Left ventricle myocardium inferior (tissue), 1 donor: Measurements from ENCODE around the gene HDAC4. TPM values are rescaled to one million over a fixed set of nuclear protein-coding genes. Genes with fewer than 3 reads are reported as not detected.

Experiments
- DNase-seq: peaks from one replicate; pipeline ENCODE4 v3.0.0-alpha.2; 2020
- H3K27ac ChIP-seq: fragments of 200-600 bp; replicated peaks from 2 replicates; pipeline ENCODE4 v1.8.0; 2021
- H3K27me3 ChIP-seq: fragments of 200-600 bp; 2 replicates; pipeline ENCODE4 v1.8.0; 2021; ENCODE audit warnings: low read depth
- H3K36me3 ChIP-seq: fragments of 200-600 bp; 2 replicates; pipeline ENCODE4 v1.8.0; 2021
- H3K4me1 ChIP-seq: fragments of 200-600 bp; 2 replicates; pipeline ENCODE4 v1.8.0; 2021
- H3K4me3 ChIP-seq: fragments of 200-600 bp; 2 replicates; pipeline ENCODE4 v1.8.0; 2021; ENCODE audit warnings: mild to moderate bottlenecking, moderate library complexity
- H3K9me3 ChIP-seq: fragments of 200-600 bp; replicated peaks from 2 replicates; pipeline ENCODE4 v1.8.0; 2021
- intact Hi-C: fragments of 100-400 bp; cut with micrococcal nuclease; formaldehyde crosslinking; loops from one replicate; pipeline ENCODE4 v1.11.0; 2022
- total RNA-seq: library from RNA; stranded (reverse); fragmentation: NEBNext Ultra II Directional; extraction: Animal tissue kit (Norgen Biotek cat#: 25700); gene quantifications from one replicate; pipeline ENCODE4 v1.2.1, GENCODE V29; 2021
- TF ChIP-seq, protein P1 (sequence below): fragments of 200-600 bp; IDR thresholded peaks from 2 replicates; pipeline ENCODE4 v1.8.0; 2021; ENCODE audit warnings: antibody characterized with exemption, mild to moderate bottlenecking, borderline replicate concordance
- donor health status: DM: no; HTN: yes; CAD: no; lungs with severe emphysema.

HDAC4 gene
- total RNA-seq, 1 donor from 2014 or later = 23.9 TPM

DNA sequence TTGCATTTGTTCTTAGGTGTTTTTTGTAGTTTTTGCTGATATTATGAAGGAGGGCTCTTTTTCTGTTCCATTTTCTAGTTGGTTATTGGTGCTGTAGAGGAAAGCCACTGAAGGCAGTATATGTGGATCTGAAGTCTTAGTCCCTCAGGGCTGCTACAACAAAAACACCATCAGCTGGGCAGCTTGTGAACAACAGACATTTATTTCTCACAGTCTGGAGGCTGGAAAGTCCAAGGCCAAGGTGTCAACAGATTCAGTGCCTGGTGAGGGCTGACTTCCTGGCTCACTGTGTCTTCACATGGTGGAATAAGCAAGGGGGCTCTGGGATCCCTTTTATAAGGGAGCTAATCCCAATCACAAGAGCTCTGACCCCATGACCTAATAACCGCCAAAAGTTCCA lies 31.4 kb upstream of the HDAC4 start:
- Histone ChIP-seq H3K4me1 (no peaks in the 10 kb centered on the region), H3K27ac (no peak overlapping the region), H3K4me3 (no peak overlapping the region), H3K9me3 (peaks cover 26% of the 10 kb centered on the region), H3K27me3 (peaks cover 36% of the 10 kb centered on the region), H3K36me3 (no peaks in the 10 kb centered on the region)
- intact Hi-C loops = no loop called here
- DNase-seq = no peak
- TF ChIP-seq, protein P1, sequence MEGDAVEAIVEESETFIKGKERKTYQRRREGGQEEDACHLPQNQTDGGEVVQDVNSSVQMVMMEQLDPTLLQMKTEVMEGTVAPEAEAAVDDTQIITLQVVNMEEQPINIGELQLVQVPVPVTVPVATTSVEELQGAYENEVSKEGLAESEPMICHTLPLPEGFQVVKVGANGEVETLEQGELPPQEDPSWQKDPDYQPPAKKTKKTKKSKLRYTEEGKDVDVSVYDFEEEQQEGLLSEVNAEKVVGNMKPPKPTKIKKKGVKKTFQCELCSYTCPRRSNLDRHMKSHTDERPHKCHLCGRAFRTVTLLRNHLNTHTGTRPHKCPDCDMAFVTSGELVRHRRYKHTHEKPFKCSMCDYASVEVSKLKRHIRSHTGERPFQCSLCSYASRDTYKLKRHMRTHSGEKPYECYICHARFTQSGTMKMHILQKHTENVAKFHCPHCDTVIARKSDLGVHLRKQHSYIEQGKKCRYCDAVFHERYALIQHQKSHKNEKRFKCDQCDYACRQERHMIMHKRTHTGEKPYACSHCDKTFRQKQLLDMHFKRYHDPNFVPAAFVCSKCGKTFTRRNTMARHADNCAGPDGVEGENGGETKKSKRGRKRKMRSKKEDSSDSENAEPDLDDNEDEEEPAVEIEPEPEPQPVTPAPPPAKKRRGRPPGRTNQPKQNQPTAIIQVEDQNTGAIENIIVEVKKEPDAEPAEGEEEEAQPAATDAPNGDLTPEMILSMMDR = no peak

DNA sequence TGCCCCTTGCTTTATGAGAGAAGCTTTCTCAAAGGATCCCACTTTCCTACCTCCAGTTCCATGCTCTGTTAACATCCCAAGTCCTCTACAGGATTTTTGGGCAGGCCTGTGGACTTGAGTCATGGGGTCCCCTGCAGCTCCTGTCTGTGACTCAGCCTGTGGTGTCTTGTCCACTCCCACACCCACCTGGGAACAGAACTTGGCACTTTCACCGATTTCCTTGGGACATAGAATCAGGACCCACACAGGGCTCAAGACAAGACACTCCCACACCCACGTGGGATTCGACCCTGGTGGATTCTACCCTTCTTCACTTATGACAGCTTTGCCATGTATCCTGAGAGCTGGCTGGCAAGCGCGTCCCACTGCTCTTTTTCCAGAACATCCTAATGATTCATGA lies 30.7 kb upstream of the HDAC4 start:
- Histone ChIP-seq H3K27me3 (peaks cover 31% of the 10 kb centered on the region), H3K27ac (no peak overlapping the region), H3K9me3 (peaks cover 23% of the 10 kb centered on the region), H3K4me1 (no peaks in the 10 kb centered on the region), H3K36me3 (no peaks in the 10 kb centered on the region), H3K4me3 (no peak overlapping the region)
- TF ChIP-seq, protein P1 = no peak
- intact Hi-C loops = no loop called here
- no peak for DNase-seq

DNA sequence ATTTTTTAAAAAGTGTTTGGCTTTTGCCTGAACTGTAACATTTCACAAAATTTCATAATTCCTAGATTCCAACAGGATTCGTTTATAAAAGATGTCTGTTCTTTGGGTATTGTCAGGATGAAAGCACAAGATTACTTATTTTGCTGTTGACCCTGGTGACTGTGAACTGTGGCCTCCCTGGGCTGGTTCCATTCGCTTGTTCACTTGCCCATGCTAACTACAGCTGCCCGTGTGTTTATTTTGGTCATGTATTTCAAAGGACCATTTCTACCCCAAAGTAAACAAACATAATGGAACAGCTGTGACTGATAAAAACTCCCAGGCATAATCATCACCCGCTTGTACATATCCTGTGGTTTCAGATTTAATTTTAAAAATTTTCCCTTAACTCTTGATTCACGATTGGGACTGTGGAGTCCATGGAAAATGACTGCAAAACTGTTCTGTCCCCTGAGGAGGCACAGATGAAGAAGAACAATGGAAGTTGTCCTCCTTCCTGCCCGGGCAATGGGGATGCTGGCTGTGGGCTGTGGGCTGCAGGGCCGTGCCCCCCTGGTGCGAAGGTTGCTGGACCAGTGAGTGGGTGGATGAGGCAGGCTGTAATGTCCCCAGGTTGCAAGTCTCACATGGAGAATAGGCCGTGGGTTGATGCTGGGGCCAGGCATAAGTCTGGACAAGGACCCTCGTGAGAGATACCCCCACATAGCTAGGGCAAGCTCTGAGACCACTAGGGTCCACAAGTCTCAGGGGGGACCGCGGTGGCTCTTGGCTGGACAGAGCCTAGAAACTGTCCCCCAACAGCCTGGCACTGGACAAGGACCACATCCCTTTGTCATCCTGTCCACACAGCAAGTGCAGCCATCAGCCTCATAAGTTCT lies 28.9 kb upstream of the HDAC4 start:
- intact Hi-C loops = no loop called here
- Histone ChIP-seq H3K9me3 (peaks cover 20% of the 10 kb centered on the region), H3K4me3 (no peak overlapping the region), H3K36me3 (no peaks in the 10 kb centered on the region), H3K27ac (no peak overlapping the region), H3K27me3 (peaks cover 26% of the 10 kb centered on the region), H3K4me1 (no peaks in the 10 kb centered on the region)
- DNase-seq = no peak
- TF ChIP-seq, protein P1 = no peak

DNA sequence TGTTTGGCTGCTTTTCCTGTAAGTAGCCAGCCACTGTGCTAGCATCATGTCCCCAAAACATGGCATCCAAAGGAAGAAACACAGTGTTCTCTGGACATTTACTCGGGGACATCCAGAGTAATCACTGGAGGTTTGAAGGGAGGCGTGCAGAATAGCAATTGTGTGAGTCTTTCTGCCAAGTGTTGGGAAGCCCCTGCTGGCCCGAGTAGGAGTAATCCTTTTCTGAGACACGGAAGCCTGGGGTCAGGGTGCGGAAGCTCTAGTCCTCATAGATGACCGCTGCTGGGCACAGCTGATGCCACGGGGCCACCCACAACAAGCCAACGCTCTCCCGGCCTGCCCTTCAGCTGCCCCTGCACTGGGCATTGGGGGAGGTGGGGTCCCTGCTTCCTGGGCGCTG lies 24.8 kb upstream of the HDAC4 start:
- intact Hi-C loops = no loop called here
- Histone ChIP-seq H3K9me3 (no peaks in the 10 kb centered on the region), H3K36me3 (no peaks in the 10 kb centered on the region), H3K4me3 (no peak overlapping the region), H3K27ac (no peak overlapping the region), H3K4me1 (no peaks in the 10 kb centered on the region), H3K27me3 (peaks cover 44% of the 10 kb centered on the region)
- DNase-seq = no peak
- TF ChIP-seq, protein P1 = no peak

DNA sequence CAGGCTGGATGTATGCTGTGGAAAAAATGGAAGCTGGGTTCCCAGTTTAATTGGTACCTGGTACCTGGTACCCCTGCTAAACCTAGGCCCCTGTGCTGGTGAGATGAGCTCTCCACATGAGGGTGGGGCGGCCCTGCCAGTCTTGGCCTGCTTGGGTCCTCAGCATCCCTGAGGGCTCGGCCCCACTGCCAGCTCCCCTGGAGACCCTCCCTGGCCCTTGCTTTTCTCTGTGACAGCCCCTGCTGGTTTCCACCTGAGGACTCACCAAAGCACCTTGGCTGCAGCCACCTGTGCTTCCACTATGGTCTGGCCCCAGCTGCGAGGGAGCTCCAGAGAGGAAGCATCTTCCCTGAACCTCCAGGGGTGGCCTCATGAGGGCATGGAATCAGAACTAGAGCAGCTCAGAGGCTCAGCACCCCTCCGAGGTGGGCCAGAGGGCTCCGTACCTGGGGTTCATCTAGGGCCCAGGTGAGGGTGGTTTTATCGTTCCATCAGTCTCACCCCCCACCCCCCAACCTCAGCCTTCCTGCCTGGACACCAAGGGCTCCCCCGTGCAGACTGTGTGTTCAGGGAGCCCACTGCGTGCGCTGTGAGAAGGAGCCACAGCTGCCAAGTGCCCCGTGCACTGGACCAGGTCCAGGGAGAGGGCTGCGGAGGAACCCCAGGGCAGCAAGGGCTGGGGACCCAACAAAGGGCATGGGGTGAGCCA lies 23.7 kb upstream of the HDAC4 start:
- no peak overlapping the region for H3K4me3 ChIP-seq
- H3K27me3 ChIP-seq = peaks cover 46% of the 10 kb centered on the region
- intact Hi-C loops = no loop called here
- TF ChIP-seq, protein P1 = no peak
- H3K36me3 ChIP-seq = no peaks in the 10 kb centered on the region
- no peak overlapping the region for H3K27ac ChIP-seq
- no peaks in the 10 kb centered on the region for H3K4me1 ChIP-seq
- DNase-seq = no peak
- H3K9me3 ChIP-seq = no peaks in the 10 kb centered on the region
